Transverse colon (tissue), 4 donors: ENCODE data around the gene RET. TPM values are rescaled to one million over a fixed set of nuclear protein-coding genes. Genes with fewer than 3 reads are reported as not detected.

Source experiments
- DNase-seq: peaks from one replicate; pipeline ENCODE4 v3.0.0-alpha.2; 2019
- H3K27ac ChIP-seq, 4 donors: fragments of 200-600 bp; sonication (generic); 2 replicates each; pipeline ENCODE4 v1.5.1; 2016 to 2018; ENCODE audit warnings: inconsistent platforms in 4 of 4
- H3K27me3 ChIP-seq: fragments of 200-600 bp; sonication (generic); 2 replicates; pipeline ENCODE4 v1.5.1; 2017; ENCODE audit warnings: inconsistent platforms
- H3K36me3 ChIP-seq, 4 donors: fragments of 200-600 bp; sonication (generic); 2 replicates each; pipeline ENCODE4 v1.5.1; 2017 to 2019; ENCODE audit warnings: inconsistent platforms in 4 of 4
- H3K4me1 ChIP-seq, 4 donors: fragments of 200-600 bp; sonication (generic); 2 replicates each; pipeline ENCODE4 v1.5.1; 2017 to 2020; ENCODE audit warnings: inconsistent platforms in 4 of 4
- H3K4me3 ChIP-seq, 4 donors: fragments of 200-600 bp; sonication (generic); 1 replicate in 1 of 4; 2 replicates in 3 of 4; pipeline versions ENCODE4 v1.5.1 to v1.6.1; 2017 to 2019; ENCODE audit warnings: inconsistent platforms in 4 of 4
- H3K9me3 ChIP-seq, 2 donors: fragments of 200-600 bp; sonication (generic); 2 replicates each; pipeline ENCODE4 v1.5.1; 2017 to 2019; ENCODE audit warnings: inconsistent platforms in 2 of 2
- CTCF ChIP-seq, 5 experiments: fragments of 200-600 bp in 3 of 5; fragments of 450-650 bp in 2 of 5; sonication (generic) in 3 of 5; IDR thresholded peaks; 1 replicate in 2 of 5; 2 replicates in 3 of 5; pipeline ENCODE4 v1.5.1; 2016 to 2017; ENCODE audit warnings: antibody characterized with exemption in 5 of 5, inconsistent platforms in 3 of 5, mild to moderate bottlenecking in 2 of 5, moderate library complexity in 1 of 5
- EP300 ChIP-seq: sonication (generic); formaldehyde crosslinking; IDR thresholded peaks from one replicate; pipeline ENCODE4 v1.6.1; 2017; ENCODE audit warnings: antibody characterized with exemption, low read depth
- POLR2A ChIP-seq: fragments of 450-650 bp; IDR thresholded peaks from one replicate; pipeline ENCODE4 v1.6.1; 2016; ENCODE audit warnings: antibody characterized with exemption, mild to moderate bottlenecking, moderate library complexity
- POLR2AphosphoS5 ChIP-seq, 3 donors: sonication (generic); formaldehyde crosslinking; IDR thresholded peaks; one replicate each; pipeline ENCODE4 v1.6.1; 2016; ENCODE audit warnings: antibody characterized with exemption in 3 of 3
- WGBS, 2 donors: methylation state at CpG; one replicate each; pipeline ENCODE4 v1.1.5; 2018; ENCODE audit warnings: low coverage in 1 of 2; 5-methylcytosine and 5-hydroxymethylcytosine counted together
- in situ Hi-C, 4 donors: fragments of 200-750 bp; cut with MboI; loops; one replicate each; pipeline versions ENCODE4 v1.15.0 to v1.15.1; 2017; ENCODE audit warnings: low sequenced_read_pairs in 3 of 4, low pct_ligation_motif_present in 1 of 4, low pct_unique_long_range_greater_than_20kb in 1 of 4
- intact Hi-C: fragments of 100-400 bp; cut with DNase I; formaldehyde crosslinking; loops from one replicate; pipeline ENCODE4 v1.15.1; 2023; ENCODE audit warnings: low total_unique reads
- total RNA-seq, 4 donors: library from RNA; depleted of rRNA; stranded (reverse); fragments of >200 nt; gene quantifications; one replicate each; pipeline ENCODE4 v1.1.0, GENCODE V29; 2016

Gene RET
- total RNA-seq, 4 donors from 2014 or later: 0.37 to 5.6 (median 1.4) TPM

- no peaks in the 10 kb centered on the region for H3K27me3 ChIP-seq
- TF ChIP-seq POLR2AphosphoS5 (IDR thresholded peaks at IDR 0.05): no peak
- no peak for TF ChIP-seq EP300
- no peak for TF ChIP-seq POLR2A
- TF ChIP-seq CTCF (IDR thresholded peaks at IDR 0.05): no peak
- H3K4me1 ChIP-seq: no peaks in the 10 kb centered on the region
- no peaks in the 10 kb centered on the region for H3K36me3 ChIP-seq
- in situ Hi-C loops: no loop called here
- no peak overlapping the region for H3K4me3 ChIP-seq
- 87% methylated on average over 8 to 11 of the region's 14 CpGs for WGBS, 2 donors
- DNase-seq: no peak
- H3K27ac ChIP-seq: no peak overlapping the region
- intact Hi-C loops: no loop called here
- H3K9me3 ChIP-seq: peaks cover 2 to 3% of the 10 kb centered on the region in 2 donors
These were observed 38.7 kb upstream of the RET start for GRCh38 chr10:43037942-43038782.

- no peak overlapping the region for H3K4me3 ChIP-seq
- H3K27ac ChIP-seq: no peak overlapping the region
- WGBS, 2 donors: 86% methylated on average over 14 of the region's 15 CpGs; no CpG with 5 or more reads in 1 of the 2 donors
- in situ Hi-C loops (no loop called here), intact Hi-C loops (no loop called here)
- H3K9me3 ChIP-seq: no peaks in the 10 kb centered on the region
- TF ChIP-seq CTCF (IDR thresholded peaks at IDR 0.05) (no peak), EP300 (no peak), POLR2A (no peak)
- no peaks in the 10 kb centered on the region for H3K4me1 ChIP-seq
- H3K27me3 ChIP-seq: no peaks in the 10 kb centered on the region
- DNase-seq: no peak
- no peaks in the 10 kb centered on the region for H3K36me3 ChIP-seq
These were observed 37.9 kb upstream of the RET start for GRCh38 chr10:43038783-43039623.

- Histone ChIP-seq H3K4me1 (peaks cover 0 to 7% (median 0%) of the 10 kb centered on the region in 4 donors), H3K4me3 (no peak overlapping the region), H3K27me3 (no peaks in the 10 kb centered on the region), H3K27ac (no peak overlapping the region), H3K36me3 (no peaks in the 10 kb centered on the region), H3K9me3 (no peaks in the 10 kb centered on the region)
- in situ Hi-C loops (no loop called here), intact Hi-C loops (no loop called here)
- 85 to 100% methylated on average over 3 to 19 of the region's 21 CpGs for WGBS, 2 donors
- DNase-seq: no peak
- no peak for TF ChIP-seq POLR2AphosphoS5 (IDR thresholded peaks at IDR 0.05)
These were observed 37.0 kb upstream of the RET start for GRCh38 chr10:43039624-43040481.

- Histone ChIP-seq H3K4me1 (peaks cover 0 to 8% (median 0%) of the 10 kb centered on the region in 4 donors), H3K27ac (no peak overlapping the region), H3K36me3 (no peaks in the 10 kb centered on the region), H3K4me3 (no peak overlapping the region), H3K9me3 (no peaks in the 10 kb centered on the region), H3K27me3 (no peaks in the 10 kb centered on the region)
- no peak for TF ChIP-seq EP300
- WGBS, 2 donors: 84% methylated on average over 6 of the region's 6 CpGs; no CpG with 5 or more reads in 1 of the 2 donors
- intact Hi-C loops (no loop called here), in situ Hi-C loops (no loop called here)
- DNase-seq: no peak
These were observed 36.2 kb upstream of the RET start for GRCh38 chr10:43040482-43041256.
